GM18858 (cell line): ENCODE results near the gene IDI2.
A peak's percentile ranks its signal among the peaks of the same experiment; 100 is the strongest.
"Not testable (repeated sequence)": the region's sequence is repeated elsewhere in the genome, so short reads cannot be mapped to it uniquely, and the experiment has no call there.

Experiments
- ATAC-seq: cut with Tn5 transposase; IDR thresholded peaks from one replicate; pipeline ENCODE4 v1.9.1; 2021; ENCODE audit not compliant: unreplicated experiment

Gene IDI2

GRCh38 chr10:1048349-1048731 lies 22.7 kb upstream of the IDI2 start:
- ATAC-seq, result no peak

- ATAC-seq, result no peak
Measured at GRCh38 chr10:1047937-1048336, 22.3 kb upstream of the IDI2 start.

DNA sequence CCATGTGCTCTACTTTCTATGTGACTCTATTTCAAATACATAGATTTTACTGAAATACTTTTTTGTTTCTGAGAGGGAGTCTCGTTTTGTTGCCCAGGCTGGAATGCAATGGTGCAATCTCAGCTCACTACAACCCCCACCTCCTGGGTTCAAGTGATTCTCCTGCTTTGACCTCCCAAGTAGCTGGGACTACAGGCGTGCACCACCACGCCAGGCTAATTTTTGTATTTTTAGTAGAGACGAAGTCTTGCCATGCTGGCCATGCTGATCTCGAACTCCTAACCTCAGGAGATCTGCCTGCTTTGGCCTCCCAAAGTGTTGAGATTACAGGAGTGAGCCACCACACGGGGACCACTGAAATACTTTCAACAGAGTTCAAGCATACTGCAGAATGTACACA lies 19.8 kb upstream of the IDI2 start:
- no peak for ATAC-seq

DNA sequence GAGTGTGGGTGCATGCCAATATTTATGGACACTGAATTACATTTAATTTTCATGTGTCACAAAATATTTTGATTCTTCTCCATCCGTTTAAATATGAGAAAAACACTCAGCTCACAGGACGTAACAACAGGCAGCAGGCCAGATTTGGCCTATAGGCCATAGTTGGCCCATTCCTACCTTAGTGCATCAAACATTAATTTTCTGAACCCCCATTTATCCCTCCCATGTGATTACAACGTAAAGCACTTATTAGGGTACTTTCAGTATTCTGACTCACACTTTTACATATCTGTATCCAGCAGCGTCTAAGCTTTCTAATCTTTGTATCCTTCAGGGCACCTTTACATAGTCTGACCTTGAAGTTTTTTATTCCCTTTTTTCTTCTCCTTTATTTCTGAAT lies 19.3 kb upstream of the IDI2 start:
- no peak for ATAC-seq

- ATAC-seq, result no peak
Measured at GRCh38 chr10:1044146-1044545, 18.5 kb upstream of the IDI2 start.

DNA sequence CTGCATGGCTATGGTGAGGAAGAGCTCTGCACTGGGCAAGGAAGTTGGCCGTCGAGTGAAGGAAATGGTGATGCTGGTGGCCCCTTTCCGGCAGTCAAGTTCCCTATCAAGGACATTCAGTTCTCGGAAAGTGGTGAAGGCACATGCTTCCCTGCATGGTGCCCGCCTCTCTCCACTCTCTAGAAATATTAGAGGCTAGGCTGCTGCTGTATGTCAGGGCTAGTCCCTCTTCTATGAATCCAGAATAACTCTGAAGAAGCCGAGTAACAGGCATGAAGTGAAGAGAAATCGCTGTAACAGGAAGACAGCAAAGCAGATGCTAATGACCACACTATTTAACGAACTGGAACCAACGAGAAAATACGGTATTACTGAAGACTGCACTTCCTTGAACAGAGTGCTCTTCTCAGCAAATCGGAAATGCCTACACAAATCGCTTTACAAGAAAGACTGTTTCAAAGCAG lies 17.9 kb upstream of the IDI2 start:
- ATAC-seq, result peak; percentile 72

- no peak for ATAC-seq
Measured at GRCh38 chr10:1041514-1041913, 15.9 kb upstream of the IDI2 start.

GRCh38 chr10:1040133-1040532 lies 14.5 kb upstream of the IDI2 start:
- no peak for ATAC-seq

- not testable (repeated sequence) for ATAC-seq
Measured at GRCh38 chr10:1038769-1039168, 13.1 kb upstream of the IDI2 start.

DNA sequence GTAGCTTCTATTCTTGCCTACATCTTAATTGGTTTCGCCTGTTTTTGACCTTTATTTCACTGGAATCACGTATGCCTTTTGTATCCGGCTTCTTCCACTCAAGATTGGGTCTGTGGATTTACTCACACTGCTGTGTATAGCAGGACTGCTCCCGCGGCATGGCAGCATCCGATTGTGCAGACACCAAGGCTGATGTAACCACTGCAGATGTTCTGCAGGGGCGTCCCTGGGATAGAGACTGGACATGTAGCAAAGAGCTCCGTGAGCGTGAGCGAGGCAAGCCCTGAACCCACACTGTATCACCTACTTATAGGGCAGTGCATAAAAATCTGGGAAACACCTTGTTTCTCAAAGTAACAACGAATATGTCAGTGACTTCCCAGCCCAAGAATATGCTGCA lies 11.4 kb upstream of the IDI2 start:
- no peak for ATAC-seq

- ATAC-seq, result peak; percentile 73
Measured at GRCh38 chr10:1036341-1036791, 10.7 kb upstream of the IDI2 start.

DNA sequence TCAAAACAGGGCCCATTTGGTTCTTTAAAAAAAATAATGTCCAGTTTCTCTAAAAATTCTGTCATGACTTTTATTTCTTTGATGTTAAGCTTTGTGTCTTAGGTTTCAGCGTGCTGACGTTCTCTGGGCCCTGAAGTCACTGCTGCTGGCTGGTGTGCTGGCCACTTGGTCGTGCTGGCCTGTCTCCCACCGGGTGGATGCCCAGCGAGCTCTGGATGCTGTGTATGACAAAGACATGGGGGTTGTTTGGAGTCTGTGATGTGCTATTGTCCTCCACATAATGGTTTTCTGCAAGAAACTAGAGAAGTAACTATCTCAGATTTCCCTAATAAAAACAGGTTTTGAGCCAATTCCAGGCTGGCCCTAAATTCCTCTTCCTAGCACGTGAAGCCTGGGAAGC lies 9.5 kb upstream of the IDI2 start:
- ATAC-seq, result no peak

DNA sequence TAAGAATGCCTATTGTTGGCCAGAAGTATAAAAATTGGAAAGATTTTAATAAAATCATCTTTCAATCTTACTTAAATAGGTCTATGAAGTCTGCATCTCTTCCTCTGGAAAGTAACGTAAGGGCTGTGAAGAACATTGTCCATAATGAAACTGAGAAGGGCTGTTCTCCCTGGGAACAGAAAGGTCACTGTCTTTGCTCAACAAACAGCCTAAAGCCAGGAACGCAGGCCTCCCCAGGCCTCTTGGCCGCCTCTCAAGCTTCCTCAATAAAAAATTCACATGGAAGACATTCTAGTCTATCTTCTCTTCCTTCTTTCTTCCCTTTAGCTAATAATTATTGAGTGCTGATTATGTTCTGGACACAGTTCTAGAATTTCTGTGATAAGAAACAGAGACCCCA lies 9.1 kb upstream of the IDI2 start:
- no peak for ATAC-seq

DNA sequence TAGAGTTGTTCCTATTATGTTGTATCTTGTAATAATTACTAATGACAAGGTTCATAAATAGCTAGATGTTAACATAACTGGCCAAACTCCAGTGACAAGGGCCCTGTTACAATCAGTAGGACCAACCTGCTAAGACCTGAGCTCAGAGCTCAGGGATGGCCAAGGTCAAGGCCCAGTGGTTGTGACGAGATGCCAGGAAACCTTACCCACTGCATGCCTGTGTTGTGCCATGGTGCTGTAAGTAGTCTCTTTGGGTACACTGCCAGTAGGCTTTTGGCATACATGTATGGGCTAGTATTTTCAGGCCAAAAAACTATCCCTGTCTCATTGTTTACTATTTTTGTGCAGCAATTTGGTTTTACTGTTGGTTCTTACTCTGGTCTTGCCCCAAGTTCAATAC lies 7.9 kb upstream of the IDI2 start:
- no peak for ATAC-seq

DNA sequence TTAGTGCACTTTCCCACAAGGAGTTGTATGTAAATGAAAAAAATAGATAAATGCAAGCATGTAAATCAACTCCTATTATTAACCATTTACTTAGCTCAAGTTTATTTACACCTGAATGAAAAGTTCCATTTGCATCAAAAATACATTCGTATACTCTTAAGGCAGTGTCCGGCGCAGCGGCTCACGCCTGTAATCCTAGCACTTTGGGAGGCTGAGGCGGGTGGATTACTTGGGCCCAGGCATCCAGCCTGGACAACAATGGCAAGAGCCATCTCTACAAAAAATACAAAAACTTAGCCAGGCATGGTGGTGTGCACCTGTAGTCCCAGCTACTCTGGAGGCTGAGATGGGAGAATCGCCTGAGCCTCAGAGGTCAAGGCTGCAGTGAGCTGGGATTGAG lies 4.2 kb upstream of the IDI2 start:
- ATAC-seq, result no peak

- no peak for ATAC-seq
Measured at GRCh38 chr10:1026578-1026977, 919 bp upstream of the IDI2 start.

DNA sequence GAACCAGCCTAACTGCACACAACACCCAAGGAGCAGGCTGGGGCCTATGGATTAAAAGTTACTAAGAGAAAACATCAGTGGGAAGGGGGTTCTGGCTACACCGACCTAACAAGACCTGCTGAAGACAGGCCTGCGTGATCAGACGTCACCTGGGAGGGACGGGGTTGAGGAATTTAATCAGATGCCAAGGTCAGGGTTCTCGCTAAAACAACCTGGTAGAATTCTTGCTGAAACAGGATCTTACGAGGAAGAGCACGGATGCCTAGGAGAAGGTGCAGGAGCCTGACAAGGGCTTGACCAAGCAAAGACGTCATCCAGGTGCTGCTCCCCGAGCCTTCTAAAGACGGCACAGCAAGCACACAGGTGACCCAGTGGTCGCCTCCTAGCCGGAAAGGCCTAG lies 1.6 kb downstream of the IDI2 start:
- no peak for ATAC-seq

DNA sequence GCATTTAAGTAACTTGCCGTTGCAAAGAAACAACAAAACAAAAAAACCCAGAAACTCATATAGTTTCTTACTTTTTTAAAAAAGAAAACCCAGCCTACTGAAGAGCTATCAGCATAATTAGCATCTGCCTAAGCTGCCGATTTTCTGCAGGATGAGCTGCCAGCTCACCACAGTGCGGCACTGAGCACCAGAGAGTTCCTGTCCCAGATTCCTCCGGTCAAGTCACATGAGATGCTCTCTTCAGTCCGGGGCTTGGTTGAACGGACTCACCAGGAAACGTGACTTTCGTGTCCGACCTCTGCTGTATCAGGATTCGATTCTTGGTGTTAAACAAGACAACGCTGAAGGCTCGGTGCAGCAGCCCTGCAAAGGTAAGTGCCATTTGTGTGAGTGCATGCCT lies 3.2 kb downstream of the IDI2 start:
- no peak for ATAC-seq

- ATAC-seq, result no peak
Measured at GRCh38 chr10:1020958-1021357, 4.7 kb downstream of the IDI2 start.

- no peak for ATAC-seq
Measured at GRCh38 chr10:1020460-1020859, 5.2 kb downstream of the IDI2 start.

DNA sequence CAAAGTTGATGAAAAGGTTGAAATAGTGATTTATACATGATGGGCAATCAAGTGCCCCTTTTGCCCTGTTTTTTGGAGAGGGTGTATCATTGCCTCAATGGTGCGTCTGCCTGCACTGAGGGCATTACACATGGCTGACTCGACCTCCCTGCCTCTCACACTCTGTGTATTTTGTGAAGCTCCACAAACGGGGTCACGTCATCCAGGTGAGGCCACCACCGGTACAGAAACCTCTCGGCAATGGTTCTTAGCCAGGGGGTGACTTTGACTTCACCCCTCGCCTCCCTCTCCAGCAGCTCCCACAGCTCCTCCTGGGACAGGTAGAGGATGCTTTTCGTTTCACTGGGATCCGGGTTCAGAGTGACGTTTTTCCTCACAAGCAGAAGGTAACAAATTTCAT lies 6.3 kb downstream of the IDI2 start:
- ATAC-seq, result no peak

- ATAC-seq, result no peak
Measured at GRCh38 chr10:1015688-1016087, 10.0 kb downstream of the IDI2 start.

DNA sequence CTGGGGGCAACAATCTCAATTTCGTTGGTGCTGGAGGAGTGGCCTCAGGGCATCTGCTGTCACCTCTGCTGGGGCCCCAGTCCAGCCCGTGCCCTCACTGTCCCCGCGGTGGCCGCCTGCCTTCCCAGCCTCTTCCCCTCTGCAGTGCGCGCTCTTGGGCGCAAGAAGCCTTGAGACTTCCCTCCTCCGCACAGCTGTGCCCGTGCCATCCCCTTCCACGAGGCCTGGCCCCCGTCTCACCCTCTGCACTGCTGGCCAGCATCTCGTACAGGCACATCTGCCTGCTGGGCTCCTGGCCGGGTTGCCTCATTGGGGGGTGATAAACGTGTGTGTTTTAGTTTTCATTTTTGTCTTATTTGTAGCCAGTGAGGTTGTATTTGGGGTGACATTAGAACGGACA lies 14.0 kb downstream of the IDI2 start:
- ATAC-seq, result no peak

GRCh38 chr10:1010703-1011102 lies 15.0 kb downstream of the IDI2 start:
- no peak for ATAC-seq
